ENCODE results near the gene CUL4A.
A peak's percentile ranks its signal among the peaks of the same experiment; 100 is the strongest.

The CUL4A gene

GRCh38 chr13:113298043-113298945, 88.9 kb downstream of the CUL4A start:
- TF ChIP-seq, protein P1, sequence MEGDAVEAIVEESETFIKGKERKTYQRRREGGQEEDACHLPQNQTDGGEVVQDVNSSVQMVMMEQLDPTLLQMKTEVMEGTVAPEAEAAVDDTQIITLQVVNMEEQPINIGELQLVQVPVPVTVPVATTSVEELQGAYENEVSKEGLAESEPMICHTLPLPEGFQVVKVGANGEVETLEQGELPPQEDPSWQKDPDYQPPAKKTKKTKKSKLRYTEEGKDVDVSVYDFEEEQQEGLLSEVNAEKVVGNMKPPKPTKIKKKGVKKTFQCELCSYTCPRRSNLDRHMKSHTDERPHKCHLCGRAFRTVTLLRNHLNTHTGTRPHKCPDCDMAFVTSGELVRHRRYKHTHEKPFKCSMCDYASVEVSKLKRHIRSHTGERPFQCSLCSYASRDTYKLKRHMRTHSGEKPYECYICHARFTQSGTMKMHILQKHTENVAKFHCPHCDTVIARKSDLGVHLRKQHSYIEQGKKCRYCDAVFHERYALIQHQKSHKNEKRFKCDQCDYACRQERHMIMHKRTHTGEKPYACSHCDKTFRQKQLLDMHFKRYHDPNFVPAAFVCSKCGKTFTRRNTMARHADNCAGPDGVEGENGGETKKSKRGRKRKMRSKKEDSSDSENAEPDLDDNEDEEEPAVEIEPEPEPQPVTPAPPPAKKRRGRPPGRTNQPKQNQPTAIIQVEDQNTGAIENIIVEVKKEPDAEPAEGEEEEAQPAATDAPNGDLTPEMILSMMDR (IDR thresholded peaks at IDR 0.05; ENCODE audit: low read length): no peak
- no peak for TF ChIP-seq EZH2 (optimal IDR thresholded peaks at IDR 0.05; ENCODE audit: low read depth, low read length)
- no peak for TF ChIP-seq EZH2phosphoT487 (IDR thresholded peaks at IDR 0.05; ENCODE audit: low read length)
- Histone ChIP-seq H3K27me3 (replicated peaks; ENCODE audit: insufficient read depth, low read length) (peaks cover 26% of the 10 kb centered on the region), H3K27ac (ENCODE audit: low read length) (no peak overlapping the region), H3K4me2 (ENCODE audit: low read depth, low read length) (peak overlapping the region; percentile 80), H3K9me2 (replicated peaks; ENCODE audit: insufficient read depth, low read length) (no peaks in the 10 kb centered on the region), H3K9ac (ENCODE audit: low read length) (peak overlapping the region; percentile 86), H2AFZ (ENCODE audit: low read length) (no peak overlapping the region), H4K20me1 (ENCODE audit: insufficient read depth, low read length) (peaks cover 6% of the 10 kb centered on the region; the same call in 1 of the 2 replicates), H3K79me2 (ENCODE audit: low read length) (peaks cover 59% of the 10 kb centered on the region), H3K36me3 (replicated peaks; ENCODE audit: insufficient read depth, low read length) (no peaks in the 10 kb centered on the region), H3K4me1 (ENCODE audit: low read length) (0 out of 2 replicates have a peak, but pooled peaks cover 4% of the 10 kb centered on the region), H3K9me3 (replicated peaks; ENCODE audit: insufficient read depth, low read length) (no peaks in the 10 kb centered on the region), H3K4me3 (ENCODE audit: low read length) (peak overlapping the region; percentile 98), H3F3A (ENCODE audit: insufficient read depth, low read length) (0 out of 2 replicates have a peak, but pooled peaks cover 4% of the 10 kb centered on the region)
- DNase-seq: no peak

DNA sequence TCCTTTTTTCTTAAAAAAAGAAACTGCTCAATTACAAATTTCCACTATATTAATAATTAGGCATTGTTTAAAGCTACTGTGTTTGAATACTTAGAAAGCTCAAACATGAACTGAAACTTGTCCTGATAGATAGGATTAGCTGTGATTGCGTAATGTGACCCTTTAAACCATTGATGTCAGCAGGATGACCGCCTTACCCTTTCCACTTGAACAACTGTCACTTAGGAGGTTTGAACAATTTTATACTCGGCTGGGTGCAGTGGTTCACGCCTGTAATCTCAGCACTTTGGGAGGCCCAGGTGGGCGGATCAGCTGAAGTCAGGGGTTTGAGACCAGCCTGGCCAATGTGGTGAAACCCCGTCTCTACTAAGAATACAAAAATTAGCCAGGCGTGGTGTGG, 90.5 kb downstream of the CUL4A start:
- Histone ChIP-seq H3K9me3 (replicated peaks; ENCODE audit: insufficient read depth, low read length) (no peaks in the 10 kb centered on the region), H3K4me2 (ENCODE audit: low read depth, low read length) (no peak overlapping the region), H3K4me3 (ENCODE audit: low read length) (no peak overlapping the region), H3K27ac (ENCODE audit: low read length) (no peak overlapping the region), H3F3A (ENCODE audit: insufficient read depth, low read length) (0 out of 2 replicates have a peak, but pooled peaks cover 4% of the 10 kb centered on the region), H2AFZ (ENCODE audit: low read length) (no peak overlapping the region), H3K9ac (ENCODE audit: low read length) (no peak overlapping the region), H3K27me3 (replicated peaks; ENCODE audit: insufficient read depth, low read length) (peaks cover 10% of the 10 kb centered on the region), H3K36me3 (replicated peaks; ENCODE audit: insufficient read depth, low read length) (no peaks in the 10 kb centered on the region), H3K9me2 (replicated peaks; ENCODE audit: insufficient read depth, low read length) (no peaks in the 10 kb centered on the region), H4K20me1 (ENCODE audit: insufficient read depth, low read length) (peaks cover 6% of the 10 kb centered on the region; the same call in 1 of the 2 replicates), H3K4me1 (ENCODE audit: low read length) (0 out of 2 replicates have a peak, but pooled peaks cover 4% of the 10 kb centered on the region), H3K79me2 (ENCODE audit: low read length) (peaks cover 75% of the 10 kb centered on the region)
- no peak for DNase-seq
- TF ChIP-seq EZH2 (optimal IDR thresholded peaks at IDR 0.05; ENCODE audit: low read depth, low read length): no peak
- no peak for TF ChIP-seq EZH2phosphoT487 (IDR thresholded peaks at IDR 0.05; ENCODE audit: low read length)
- TF ChIP-seq, protein P1 (IDR thresholded peaks at IDR 0.05; ENCODE audit: low read length): no peak

- no peak for DNase-seq
- H3K27ac ChIP-seq (ENCODE audit: low read length): no peak overlapping the region
- TF ChIP-seq EZH2phosphoT487 (IDR thresholded peaks at IDR 0.05; ENCODE audit: low read length): no peak
- no peak for TF ChIP-seq EZH2 (optimal IDR thresholded peaks at IDR 0.05; ENCODE audit: low read depth, low read length)
- TF ChIP-seq, protein P1 (IDR thresholded peaks at IDR 0.05; ENCODE audit: low read length): no peak
- H3K4me2 ChIP-seq (ENCODE audit: low read depth, low read length): no peak overlapping the region
- H3K9me3 ChIP-seq (replicated peaks; ENCODE audit: insufficient read depth, low read length): no peaks in the 10 kb centered on the region
- H3F3A ChIP-seq (ENCODE audit: insufficient read depth, low read length): no peaks in the 10 kb centered on the region
- no peak overlapping the region for H3K9ac ChIP-seq (ENCODE audit: low read length)
- H3K9me2 ChIP-seq (replicated peaks; ENCODE audit: insufficient read depth, low read length): no peaks in the 10 kb centered on the region
- H3K79me2 ChIP-seq (ENCODE audit: low read length): peaks cover 94% of the 10 kb centered on the region
- H3K4me3 ChIP-seq (ENCODE audit: low read length): no peak overlapping the region
- H3K36me3 ChIP-seq (replicated peaks; ENCODE audit: insufficient read depth, low read length): no peaks in the 10 kb centered on the region
- no peak overlapping the region for H2AFZ ChIP-seq (ENCODE audit: low read length)
- no peaks in the 10 kb centered on the region for H3K27me3 ChIP-seq (replicated peaks; ENCODE audit: insufficient read depth, low read length)
- peaks cover 6% of the 10 kb centered on the region; the same call in 1 of the 2 replicates for H4K20me1 ChIP-seq (ENCODE audit: insufficient read depth, low read length)
- 0 out of 2 replicates have a peak, but pooled peaks cover 4% of the 10 kb centered on the region for H3K4me1 ChIP-seq (ENCODE audit: low read length)
Measured at GRCh38 chr13:113302986-113303385, 93.6 kb downstream of the CUL4A start.

Measured in MM.1S (cell line).